Hematopoietic multipotent progenitor cell (in vitro differentiated cells): ENCODE results near the gene ZIC5. TPM values are rescaled to one million over a fixed set of nuclear protein-coding genes. Genes with fewer than 3 reads are reported as not detected.
A peak's percentile ranks its signal among the peaks of the same experiment; 100 is the strongest.
"Not testable (repeated sequence)": the region's sequence is repeated elsewhere in the genome, so short reads cannot be mapped to it uniquely, and the experiment has no call there.

Source experiments
- DNase-seq, 3 donors: peaks; one replicate each; pipeline ENCODE4 v3.0.0-alpha.2; 2011 to 2015; ENCODE audit warnings: low read depth in 2 of 3, low spot score in 2 of 3
- total RNA-seq: library from RNA; depleted of rRNA; stranded (reverse); fragments of >200 nt; gene quantifications from one replicate; pipeline ENCODE4 v1.2.3, GENCODE V29; 2012

The ZIC5 gene
- total RNA-seq, 1 donor = not detected

GRCh38 chr13:99965329-99966000, 6.1 kb downstream of the ZIC5 start:
- no peak for DNase-seq

GRCh38 chr13:99963816-99964339, 7.7 kb downstream of the ZIC5 start:
- DNase-seq = no peak

- no peak for DNase-seq
These were observed 9.3 kb downstream of the ZIC5 start for GRCh38 chr13:99962242-99962641.

GRCh38 chr13:99961636-99962035, 9.9 kb downstream of the ZIC5 start:
- no peak for DNase-seq

- DNase-seq = no peak
These were observed 10.8 kb downstream of the ZIC5 start for GRCh38 chr13:99960663-99961311.

- DNase-seq = peak in 1 of 3 donors; percentile 57
These were observed 11.9 kb downstream of the ZIC5 start for GRCh38 chr13:99959540-99960230.

- no peak for DNase-seq
These were observed 12.4 kb downstream of the ZIC5 start for GRCh38 chr13:99959127-99959539.

GRCh38 chr13:99958406-99959126, 13.0 kb downstream of the ZIC5 start:
- no peak for DNase-seq

GRCh38 chr13:99956473-99957349, 14.9 kb downstream of the ZIC5 start:
- DNase-seq = no peak

- no peak for DNase-seq
These were observed 15.7 kb downstream of the ZIC5 start for GRCh38 chr13:99955747-99956472.

GRCh38 chr13:99955107-99955746, 16.3 kb downstream of the ZIC5 start:
- no peak for DNase-seq

GRCh38 chr13:99953138-99953755, 18.3 kb downstream of the ZIC5 start:
- DNase-seq = no peak

GRCh38 chr13:99951666-99952065, 19.9 kb downstream of the ZIC5 start:
- not testable (repeated sequence) for DNase-seq

- no peak for DNase-seq
These were observed 21.7 kb downstream of the ZIC5 start for GRCh38 chr13:99949679-99950413.

GRCh38 chr13:99948907-99949678, 22.5 kb downstream of the ZIC5 start:
- DNase-seq = no peak

GRCh38 chr13:99948411-99948810, 23.2 kb downstream of the ZIC5 start:
- DNase-seq = no peak

- no peak for DNase-seq
These were observed 23.9 kb downstream of the ZIC5 start for GRCh38 chr13:99947666-99948065.
